ENCODE measurements around the gene POLR2F. TPM values are rescaled to one million over a fixed set of nuclear protein-coding genes. Genes with fewer than 3 reads are reported as not detected.
A peak's percentile ranks its signal among the peaks of the same experiment; 100 is the strongest.

The POLR2F gene
- total RNA-seq, 1 donor from 2014 or later, result 23.7 TPM

- peaks cover 69% of the 10 kb centered on the region for H3K36me3 ChIP-seq (ENCODE audit: control insufficient read depth, insufficient read depth, low read length)
- DNase-seq (ENCODE audit: low read depth) (no peak), FAIRE-seq (no peak)
- H3K27me3 ChIP-seq (ENCODE audit: control insufficient read depth, insufficient read depth, low read length), result no peaks in the 10 kb centered on the region
- TF ChIP-seq, protein P1, sequence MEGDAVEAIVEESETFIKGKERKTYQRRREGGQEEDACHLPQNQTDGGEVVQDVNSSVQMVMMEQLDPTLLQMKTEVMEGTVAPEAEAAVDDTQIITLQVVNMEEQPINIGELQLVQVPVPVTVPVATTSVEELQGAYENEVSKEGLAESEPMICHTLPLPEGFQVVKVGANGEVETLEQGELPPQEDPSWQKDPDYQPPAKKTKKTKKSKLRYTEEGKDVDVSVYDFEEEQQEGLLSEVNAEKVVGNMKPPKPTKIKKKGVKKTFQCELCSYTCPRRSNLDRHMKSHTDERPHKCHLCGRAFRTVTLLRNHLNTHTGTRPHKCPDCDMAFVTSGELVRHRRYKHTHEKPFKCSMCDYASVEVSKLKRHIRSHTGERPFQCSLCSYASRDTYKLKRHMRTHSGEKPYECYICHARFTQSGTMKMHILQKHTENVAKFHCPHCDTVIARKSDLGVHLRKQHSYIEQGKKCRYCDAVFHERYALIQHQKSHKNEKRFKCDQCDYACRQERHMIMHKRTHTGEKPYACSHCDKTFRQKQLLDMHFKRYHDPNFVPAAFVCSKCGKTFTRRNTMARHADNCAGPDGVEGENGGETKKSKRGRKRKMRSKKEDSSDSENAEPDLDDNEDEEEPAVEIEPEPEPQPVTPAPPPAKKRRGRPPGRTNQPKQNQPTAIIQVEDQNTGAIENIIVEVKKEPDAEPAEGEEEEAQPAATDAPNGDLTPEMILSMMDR (IDR thresholded peaks at IDR 0.05; ENCODE audit: insufficient read depth, low read length, severe bottlenecking), result no peak
- no peak overlapping the region for H3K4me3 ChIP-seq (ENCODE audit: low read depth, low read length)
These were observed 26.5 kb upstream of the POLR2F start for GRCh38 chr22:37926771-37927636.

- TF ChIP-seq, protein P1 (IDR thresholded peaks at IDR 0.05; ENCODE audit: insufficient read depth, low read length, severe bottlenecking), result no peak
- DNase-seq (ENCODE audit: low read depth) (no peak), FAIRE-seq (no peak)
- no peaks in the 10 kb centered on the region for H3K27me3 ChIP-seq (ENCODE audit: control insufficient read depth, insufficient read depth, low read length)
- no peak overlapping the region for H3K4me3 ChIP-seq (ENCODE audit: low read depth, low read length)
- peaks cover 74% of the 10 kb centered on the region for H3K36me3 ChIP-seq (ENCODE audit: control insufficient read depth, insufficient read depth, low read length)
These were observed 25.9 kb upstream of the POLR2F start for GRCh38 chr22:37927637-37927936.

DNA sequence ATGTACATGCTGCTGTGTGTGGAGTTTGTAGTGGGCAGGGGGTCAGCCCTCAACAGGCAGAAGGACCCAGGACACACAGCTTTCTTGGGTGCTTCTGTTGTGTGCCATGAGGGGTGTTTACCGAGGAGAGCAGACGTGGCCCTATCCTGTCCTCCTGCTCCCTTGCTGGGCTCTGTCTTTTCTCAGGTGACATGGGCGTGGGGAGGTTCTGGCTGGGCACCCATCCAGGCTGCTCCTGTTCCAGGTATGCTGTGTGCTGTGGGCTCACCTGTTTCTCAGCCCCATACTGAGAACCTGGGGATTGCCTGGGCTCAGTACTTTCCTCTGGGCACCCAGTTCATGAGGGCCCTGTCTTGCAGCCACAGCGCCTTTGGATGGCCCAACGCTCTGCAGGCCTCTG is 24.1 kb upstream of the POLR2F start:
- DNase-seq (ENCODE audit: low read depth) (no peak), FAIRE-seq (no peak)
- H3K36me3 ChIP-seq (ENCODE audit: control insufficient read depth, insufficient read depth, low read length), result peaks cover 73% of the 10 kb centered on the region
- TF ChIP-seq, protein P1 (IDR thresholded peaks at IDR 0.05; ENCODE audit: insufficient read depth, low read length, severe bottlenecking), result no peak
- H3K27me3 ChIP-seq (ENCODE audit: control insufficient read depth, insufficient read depth, low read length), result no peaks in the 10 kb centered on the region
- no peak overlapping the region for H3K4me3 ChIP-seq (ENCODE audit: low read depth, low read length)

DNA sequence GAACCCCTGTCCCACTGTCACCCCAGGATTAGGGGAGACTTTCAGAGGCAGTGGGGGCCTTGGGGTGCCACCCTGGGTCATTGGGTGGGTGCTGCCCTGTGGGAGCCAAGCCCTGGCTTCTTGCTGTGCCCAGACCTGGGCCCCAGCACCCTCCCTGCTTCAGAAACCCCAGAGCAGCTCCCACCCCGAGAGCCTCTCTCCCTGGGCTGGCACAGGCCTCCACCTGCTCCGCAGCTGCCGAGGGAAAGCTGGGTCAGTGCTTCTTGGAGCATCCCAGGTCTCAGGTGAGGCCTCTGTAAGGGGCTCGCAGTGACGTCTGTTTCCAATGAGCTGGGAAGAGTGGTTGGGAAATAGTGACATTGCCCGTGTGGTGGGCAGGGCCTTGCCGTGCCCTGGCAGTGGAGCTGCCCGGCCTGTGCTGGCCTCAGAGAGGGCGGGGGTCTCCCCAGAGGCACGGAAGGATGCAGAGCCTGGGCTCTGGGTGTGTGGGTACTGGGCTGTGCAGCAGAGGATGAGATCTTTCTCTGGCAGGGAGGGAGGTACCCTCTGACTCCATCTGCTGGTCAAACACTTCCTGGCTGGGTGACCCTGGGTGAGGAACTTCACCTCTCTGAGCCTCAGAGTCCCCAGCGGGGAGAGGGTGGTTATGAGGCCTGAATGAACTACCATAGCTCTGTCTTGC is 23.1 kb upstream of the POLR2F start:
- TF ChIP-seq, protein P1 (IDR thresholded peaks at IDR 0.05; ENCODE audit: insufficient read depth, low read length, severe bottlenecking), result peak; percentile 51
- FAIRE-seq, result no peak
- Histone ChIP-seq H3K4me3 (ENCODE audit: low read depth, low read length) (no peak overlapping the region), H3K36me3 (ENCODE audit: control insufficient read depth, insufficient read depth, low read length) (peaks cover 65% of the 10 kb centered on the region), H3K27me3 (ENCODE audit: control insufficient read depth, insufficient read depth, low read length) (no peaks in the 10 kb centered on the region)
- DNase-seq (ENCODE audit: low read depth), result no peak

GRCh38 chr22:37930952-37931440 is 22.5 kb upstream of the POLR2F start:
- TF ChIP-seq, protein P1 (IDR thresholded peaks at IDR 0.05; ENCODE audit: insufficient read depth, low read length, severe bottlenecking), result no peak
- H3K27me3 ChIP-seq (ENCODE audit: control insufficient read depth, insufficient read depth, low read length), result no peaks in the 10 kb centered on the region
- peaks cover 63% of the 10 kb centered on the region for H3K36me3 ChIP-seq (ENCODE audit: control insufficient read depth, insufficient read depth, low read length)
- no peak overlapping the region for H3K4me3 ChIP-seq (ENCODE audit: low read depth, low read length)
- FAIRE-seq (no peak), DNase-seq (ENCODE audit: low read depth) (no peak)

All from bronchial epithelial cell (primary cell).